A549 (cell line): ENCODE results near the gene SP4.

Source experiments
- POLR2A ChIP-seq: IDR thresholded peaks from 2 replicates; pipeline ENCODE4 v1.6.1; 2012; ENCODE audit warnings: mild to moderate bottlenecking, low read length
- TF ChIP-seq, protein P1 (sequence below): fragments of >200 bp; sonication (Bioruptor Twin); formaldehyde crosslinking; IDR thresholded peaks from 3 replicates; pipeline ENCODE4 v1.5.1; 2016
- TF ChIP-seq, protein P2 (sequence below): fragments of 200-600 bp; sonication (generic); IDR thresholded peaks from 2 replicates; pipeline ENCODE4 v1.6.1; 2016; ENCODE audit warnings: antibody characterized with exemption, mild to moderate bottlenecking, moderate library complexity
- TF ChIP-seq, protein P3 (sequence below): fragments of 150-350 bp; IDR thresholded peaks from 2 replicates; pipeline ENCODE4 v1.6.1; 2014; ENCODE audit warnings: low read depth, mild to moderate bottlenecking, low read length

DNA sequence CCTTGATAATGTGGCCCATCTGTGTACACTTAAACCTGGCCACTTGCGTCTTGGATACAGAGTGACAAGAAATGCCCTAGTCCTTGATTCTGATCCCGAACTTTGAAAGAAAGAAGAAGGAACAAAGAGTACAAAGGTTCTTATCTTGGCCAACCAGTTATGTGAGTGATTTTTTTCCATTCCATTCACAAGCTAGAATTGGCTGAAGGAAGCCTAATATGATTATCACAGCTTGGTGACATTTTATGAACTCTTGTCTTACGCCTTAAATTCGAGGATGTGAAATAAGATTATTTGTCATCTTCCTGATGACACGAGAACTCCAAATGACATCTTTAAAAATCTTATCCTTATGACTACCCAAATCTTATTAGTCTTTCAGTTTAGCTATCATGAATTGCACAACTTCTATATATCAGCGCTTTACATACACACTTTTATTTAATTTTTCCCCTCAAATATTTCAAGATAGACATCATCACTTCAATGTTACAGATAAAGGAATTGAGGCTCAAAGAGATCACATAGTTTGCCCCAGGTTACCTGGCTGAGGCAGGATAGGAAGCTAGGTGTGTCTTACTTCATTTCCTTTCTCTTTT lies 13.0 kb upstream of the SP4 start:
- TF ChIP-seq, protein P1, sequence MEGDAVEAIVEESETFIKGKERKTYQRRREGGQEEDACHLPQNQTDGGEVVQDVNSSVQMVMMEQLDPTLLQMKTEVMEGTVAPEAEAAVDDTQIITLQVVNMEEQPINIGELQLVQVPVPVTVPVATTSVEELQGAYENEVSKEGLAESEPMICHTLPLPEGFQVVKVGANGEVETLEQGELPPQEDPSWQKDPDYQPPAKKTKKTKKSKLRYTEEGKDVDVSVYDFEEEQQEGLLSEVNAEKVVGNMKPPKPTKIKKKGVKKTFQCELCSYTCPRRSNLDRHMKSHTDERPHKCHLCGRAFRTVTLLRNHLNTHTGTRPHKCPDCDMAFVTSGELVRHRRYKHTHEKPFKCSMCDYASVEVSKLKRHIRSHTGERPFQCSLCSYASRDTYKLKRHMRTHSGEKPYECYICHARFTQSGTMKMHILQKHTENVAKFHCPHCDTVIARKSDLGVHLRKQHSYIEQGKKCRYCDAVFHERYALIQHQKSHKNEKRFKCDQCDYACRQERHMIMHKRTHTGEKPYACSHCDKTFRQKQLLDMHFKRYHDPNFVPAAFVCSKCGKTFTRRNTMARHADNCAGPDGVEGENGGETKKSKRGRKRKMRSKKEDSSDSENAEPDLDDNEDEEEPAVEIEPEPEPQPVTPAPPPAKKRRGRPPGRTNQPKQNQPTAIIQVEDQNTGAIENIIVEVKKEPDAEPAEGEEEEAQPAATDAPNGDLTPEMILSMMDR, result no peak
- TF ChIP-seq, protein P2, sequence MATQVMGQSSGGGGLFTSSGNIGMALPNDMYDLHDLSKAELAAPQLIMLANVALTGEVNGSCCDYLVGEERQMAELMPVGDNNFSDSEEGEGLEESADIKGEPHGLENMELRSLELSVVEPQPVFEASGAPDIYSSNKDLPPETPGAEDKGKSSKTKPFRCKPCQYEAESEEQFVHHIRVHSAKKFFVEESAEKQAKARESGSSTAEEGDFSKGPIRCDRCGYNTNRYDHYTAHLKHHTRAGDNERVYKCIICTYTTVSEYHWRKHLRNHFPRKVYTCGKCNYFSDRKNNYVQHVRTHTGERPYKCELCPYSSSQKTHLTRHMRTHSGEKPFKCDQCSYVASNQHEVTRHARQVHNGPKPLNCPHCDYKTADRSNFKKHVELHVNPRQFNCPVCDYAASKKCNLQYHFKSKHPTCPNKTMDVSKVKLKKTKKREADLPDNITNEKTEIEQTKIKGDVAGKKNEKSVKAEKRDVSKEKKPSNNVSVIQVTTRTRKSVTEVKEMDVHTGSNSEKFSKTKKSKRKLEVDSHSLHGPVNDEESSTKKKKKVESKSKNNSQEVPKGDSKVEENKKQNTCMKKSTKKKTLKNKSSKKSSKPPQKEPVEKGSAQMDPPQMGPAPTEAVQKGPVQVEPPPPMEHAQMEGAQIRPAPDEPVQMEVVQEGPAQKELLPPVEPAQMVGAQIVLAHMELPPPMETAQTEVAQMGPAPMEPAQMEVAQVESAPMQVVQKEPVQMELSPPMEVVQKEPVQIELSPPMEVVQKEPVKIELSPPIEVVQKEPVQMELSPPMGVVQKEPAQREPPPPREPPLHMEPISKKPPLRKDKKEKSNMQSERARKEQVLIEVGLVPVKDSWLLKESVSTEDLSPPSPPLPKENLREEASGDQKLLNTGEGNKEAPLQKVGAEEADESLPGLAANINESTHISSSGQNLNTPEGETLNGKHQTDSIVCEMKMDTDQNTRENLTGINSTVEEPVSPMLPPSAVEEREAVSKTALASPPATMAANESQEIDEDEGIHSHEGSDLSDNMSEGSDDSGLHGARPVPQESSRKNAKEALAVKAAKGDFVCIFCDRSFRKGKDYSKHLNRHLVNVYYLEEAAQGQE, result no peak
- TF ChIP-seq, protein P3, sequence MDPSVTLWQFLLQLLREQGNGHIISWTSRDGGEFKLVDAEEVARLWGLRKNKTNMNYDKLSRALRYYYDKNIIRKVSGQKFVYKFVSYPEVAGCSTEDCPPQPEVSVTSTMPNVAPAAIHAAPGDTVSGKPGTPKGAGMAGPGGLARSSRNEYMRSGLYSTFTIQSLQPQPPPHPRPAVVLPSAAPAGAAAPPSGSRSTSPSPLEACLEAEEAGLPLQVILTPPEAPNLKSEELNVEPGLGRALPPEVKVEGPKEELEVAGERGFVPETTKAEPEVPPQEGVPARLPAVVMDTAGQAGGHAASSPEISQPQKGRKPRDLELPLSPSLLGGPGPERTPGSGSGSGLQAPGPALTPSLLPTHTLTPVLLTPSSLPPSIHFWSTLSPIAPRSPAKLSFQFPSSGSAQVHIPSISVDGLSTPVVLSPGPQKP, result no peak
- no peak for TF ChIP-seq POLR2A
